ENCODE measurements around the gene FAM81A.

The FAM81A gene

GRCh38 chr15:59545573-59545972 is 107.6 kb downstream of the FAM81A start:
- no peak for DNase-seq

GRCh38 chr15:59548501-59549226 is 110.7 kb downstream of the FAM81A start:
- no peak for DNase-seq

- DNase-seq = no peak
Observed at GRCh38 chr15:59549301-59550185, 111.6 kb downstream of the FAM81A start.

- no peak for DNase-seq
Observed at GRCh38 chr15:59550530-59550929, 112.5 kb downstream of the FAM81A start.

- DNase-seq = no peak
Observed at GRCh38 chr15:59550956-59551355, 113.0 kb downstream of the FAM81A start.

GRCh38 chr15:59553879-59554735 is 116.1 kb downstream of the FAM81A start:
- no peak for DNase-seq

- no peak for DNase-seq
Observed at GRCh38 chr15:59555696-59556095, 117.7 kb downstream of the FAM81A start.

GRCh38 chr15:59556380-59556779 is 118.4 kb downstream of the FAM81A start:
- DNase-seq = no peak

GRCh38 chr15:59557581-59557980 is 119.6 kb downstream of the FAM81A start:
- no peak for DNase-seq

GRCh38 chr15:59558851-59559250 is 120.9 kb downstream of the FAM81A start:
- no peak for DNase-seq

GRCh38 chr15:59561547-59561946 is 123.6 kb downstream of the FAM81A start:
- DNase-seq = no peak

GRCh38 chr15:59562448-59563186 is 124.6 kb downstream of the FAM81A start:
- no peak for DNase-seq

- no peak for DNase-seq
Observed at GRCh38 chr15:59565299-59565698, 127.3 kb downstream of the FAM81A start.

- DNase-seq = no peak
Observed at GRCh38 chr15:59567324-59567723, 129.3 kb downstream of the FAM81A start.

- no peak for DNase-seq
Observed at GRCh38 chr15:59569477-59569876, 131.5 kb downstream of the FAM81A start.

GRCh38 chr15:59570315-59570714 is 132.3 kb downstream of the FAM81A start:
- DNase-seq = no peak

GRCh38 chr15:59571606-59572005 is 133.6 kb downstream of the FAM81A start:
- DNase-seq = no peak
